Large intestine (tissue), 3 donors: ENCODE results near the gene COPS3. TPM values are rescaled to one million over a fixed set of nuclear protein-coding genes. Genes with fewer than 3 reads are reported as not detected.
A peak's percentile ranks its signal among the peaks of the same experiment; 100 is the strongest.

Experiments used
- DNase-seq, 2 donors: peaks; one replicate each; pipeline versions ENCODE4 v3.0.0 to v3.0.0-alpha.2; 2013
- H3K27ac ChIP-seq: one replicate; pipeline ENCODE4 v1.5.1; 2013; ENCODE audit warnings: low read length
- H3K27me3 ChIP-seq: 2 replicates; pipeline ENCODE4 v1.6.1; 2013; ENCODE audit warnings: low read length; ENCODE audit not compliant: control insufficient read depth, insufficient read depth
- H3K36me3 ChIP-seq: 2 replicates; pipeline ENCODE4 v1.6.1; 2013; ENCODE audit warnings: low read length; ENCODE audit not compliant: control insufficient read depth, insufficient read depth
- H3K4me1 ChIP-seq: one replicate; pipeline ENCODE4 v1.6.1; 2013; ENCODE audit warnings: low read length; ENCODE audit not compliant: control insufficient read depth, insufficient read depth
- H3K4me3 ChIP-seq: one replicate; pipeline ENCODE4 v1.5.1; 2013; ENCODE audit warnings: low read length
- H3K9me3 ChIP-seq: one replicate; pipeline ENCODE4 v1.6.1; 2013; ENCODE audit warnings: mild to moderate bottlenecking, low read depth, low read length, moderate library complexity; ENCODE audit not compliant: control insufficient read depth
- WGBS: methylation state at CpG from one replicate; pipeline ENCODE4 v1.1.5; 2013; ENCODE audit warnings: low lambda C conversion rate; ENCODE audit not compliant: insufficient coverage; 5-methylcytosine and 5-hydroxymethylcytosine counted together
- polyA plus RNA-seq: library from polyadenylated mRNA; unstranded; fragments of 120-200 nt; gene quantifications from one replicate; pipeline ENCODE4 v1.2.1, GENCODE V29; 2013

Gene COPS3
- polyA plus RNA-seq, 1 donor = 57.7 TPM

DNA sequence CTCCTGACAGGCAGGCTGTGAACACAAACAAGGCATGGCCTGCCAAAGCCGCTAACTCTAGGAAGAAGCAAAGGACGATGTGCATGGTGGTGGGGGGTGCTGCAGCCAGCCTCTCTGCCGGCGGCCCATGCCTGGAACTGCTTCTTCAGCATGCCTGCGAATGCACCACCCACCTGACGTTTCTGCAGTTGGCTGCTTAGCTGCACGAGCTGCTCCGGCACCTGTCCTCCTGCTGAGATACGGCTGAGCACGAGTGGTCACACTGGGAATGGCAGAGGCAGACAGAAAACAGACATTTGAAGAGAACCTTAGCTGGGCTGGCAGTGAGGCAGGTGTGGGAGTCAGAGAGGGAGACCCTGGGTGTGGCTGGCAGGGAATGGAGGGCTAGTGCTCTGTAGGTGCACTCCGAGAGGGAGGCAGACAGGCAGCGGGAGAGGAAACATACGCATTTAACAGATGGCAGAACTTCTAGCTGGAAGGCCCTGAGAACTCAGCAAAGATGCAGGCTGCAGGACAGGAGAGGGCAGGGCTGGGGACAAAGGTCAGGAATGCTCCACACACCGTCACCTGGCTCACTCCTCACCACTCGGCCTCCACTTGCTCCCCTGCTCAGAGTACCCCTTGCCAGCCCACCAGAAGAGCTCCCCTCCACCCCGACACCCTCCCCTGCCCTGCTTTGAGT lies 49.3 kb downstream of the COPS3 start:
- Histone ChIP-seq H3K27me3 (no peaks in the 10 kb centered on the region), H3K4me1 (peaks cover 15% of the 10 kb centered on the region), H3K27ac (peak overlapping the region; percentile 60), H3K4me3 (no peak overlapping the region), H3K9me3 (no peaks in the 10 kb centered on the region), H3K36me3 (peaks cover 60% of the 10 kb centered on the region)
- WGBS = 71% methylated on average over 3 of the region's 16 CpGs
- DNase-seq = peak; percentile 26 to 55

DNA sequence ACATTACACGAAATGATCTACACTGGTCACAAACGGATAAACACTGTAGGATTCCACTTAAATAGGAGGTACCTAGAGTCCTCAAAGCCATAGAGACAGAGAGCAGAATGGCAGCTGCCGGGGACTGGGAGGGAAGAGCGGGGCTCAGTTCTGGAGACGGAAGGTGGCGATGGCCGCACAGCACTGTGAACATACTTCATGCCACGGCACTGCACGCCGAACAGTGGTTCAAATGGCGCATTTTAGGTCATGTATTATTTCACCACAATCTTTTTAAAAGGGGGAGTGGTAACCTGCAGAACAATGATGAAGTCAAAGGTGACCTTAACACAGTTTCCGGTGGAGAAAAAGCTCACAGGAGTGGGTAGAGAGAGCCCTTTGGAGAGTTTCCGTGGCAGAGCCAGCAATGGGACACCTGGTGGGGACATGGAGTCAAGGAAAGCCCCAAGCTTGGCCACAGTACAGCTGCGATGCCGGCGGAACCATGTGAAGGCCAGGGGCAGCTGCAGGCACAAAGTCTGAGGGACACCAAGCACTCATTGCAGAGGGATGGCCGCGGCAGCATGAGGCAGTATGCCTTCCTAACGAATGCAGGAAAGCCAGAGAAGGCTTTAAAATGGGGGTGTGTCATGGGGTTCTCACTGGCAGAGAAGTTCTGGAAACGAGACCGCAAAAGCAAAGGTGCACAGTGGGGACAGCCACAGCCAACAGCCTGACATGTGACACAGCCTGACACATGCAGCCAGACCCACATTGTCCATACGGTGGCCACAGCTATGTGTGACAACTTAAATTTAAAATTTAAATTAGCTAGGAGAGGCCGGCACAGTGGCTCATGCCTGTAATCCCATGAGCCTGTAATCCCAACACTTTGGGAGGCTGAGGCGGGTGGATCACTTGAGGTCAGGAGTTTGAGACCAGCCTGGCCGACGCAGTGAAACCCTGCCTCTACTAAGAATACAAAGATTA lies 51.3 kb downstream of the COPS3 start:
- no peak for DNase-seq
- Histone ChIP-seq H3K36me3 (peaks cover 81% of the 10 kb centered on the region), H3K27ac (no peak overlapping the region), H3K9me3 (no peaks in the 10 kb centered on the region), H3K4me3 (no peak overlapping the region), H3K27me3 (no peaks in the 10 kb centered on the region), H3K4me1 (peaks cover 15% of the 10 kb centered on the region)
- WGBS = 100% methylated on average over 2 of the region's 26 CpGs

DNA sequence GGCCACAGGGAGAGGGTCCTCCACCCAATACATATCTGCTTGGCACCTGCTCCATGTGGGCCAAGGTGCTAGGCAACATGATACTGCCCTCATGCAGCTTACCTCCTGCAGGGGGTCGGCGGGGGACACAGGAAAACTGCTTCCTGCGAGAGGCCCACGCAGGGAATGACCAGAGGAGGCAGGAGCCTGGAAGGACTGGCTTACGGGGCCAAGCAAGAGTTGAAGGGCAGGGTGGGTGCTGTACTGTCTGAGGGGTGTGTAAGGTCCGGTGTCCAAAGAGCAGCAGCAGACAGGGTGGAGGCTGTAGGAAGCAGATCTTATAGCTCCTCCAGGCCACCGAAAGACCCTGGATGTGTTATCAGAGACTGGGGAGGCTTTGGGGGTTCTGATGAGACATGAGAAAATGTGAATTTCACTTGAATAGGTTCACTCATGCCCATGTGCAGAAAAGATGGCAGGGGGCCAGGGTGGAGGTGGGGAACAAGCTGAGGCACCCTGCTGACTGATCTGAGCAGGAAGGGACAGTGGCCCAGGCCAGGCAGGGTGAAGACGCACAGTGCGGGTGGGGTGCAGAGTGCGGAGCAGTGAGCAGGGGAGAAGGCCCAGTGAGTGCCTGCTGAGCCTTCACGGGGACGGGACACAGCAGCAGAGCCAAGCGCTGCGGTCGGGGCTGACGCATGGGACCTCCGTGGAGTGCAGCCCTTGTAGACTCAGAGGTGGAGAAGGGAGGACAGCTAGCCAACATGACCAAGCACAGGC lies 52.3 kb downstream of the COPS3 start:
- H3K4me3 ChIP-seq = no peak overlapping the region
- DNase-seq = no peak
- no peak overlapping the region for H3K27ac ChIP-seq
- 92% methylated on average over 2 of the region's 17 CpGs for WGBS
- H3K36me3 ChIP-seq = peaks cover 91% of the 10 kb centered on the region
- H3K27me3 ChIP-seq = no peaks in the 10 kb centered on the region
- no peaks in the 10 kb centered on the region for H3K9me3 ChIP-seq
- peaks cover 15% of the 10 kb centered on the region for H3K4me1 ChIP-seq

DNA sequence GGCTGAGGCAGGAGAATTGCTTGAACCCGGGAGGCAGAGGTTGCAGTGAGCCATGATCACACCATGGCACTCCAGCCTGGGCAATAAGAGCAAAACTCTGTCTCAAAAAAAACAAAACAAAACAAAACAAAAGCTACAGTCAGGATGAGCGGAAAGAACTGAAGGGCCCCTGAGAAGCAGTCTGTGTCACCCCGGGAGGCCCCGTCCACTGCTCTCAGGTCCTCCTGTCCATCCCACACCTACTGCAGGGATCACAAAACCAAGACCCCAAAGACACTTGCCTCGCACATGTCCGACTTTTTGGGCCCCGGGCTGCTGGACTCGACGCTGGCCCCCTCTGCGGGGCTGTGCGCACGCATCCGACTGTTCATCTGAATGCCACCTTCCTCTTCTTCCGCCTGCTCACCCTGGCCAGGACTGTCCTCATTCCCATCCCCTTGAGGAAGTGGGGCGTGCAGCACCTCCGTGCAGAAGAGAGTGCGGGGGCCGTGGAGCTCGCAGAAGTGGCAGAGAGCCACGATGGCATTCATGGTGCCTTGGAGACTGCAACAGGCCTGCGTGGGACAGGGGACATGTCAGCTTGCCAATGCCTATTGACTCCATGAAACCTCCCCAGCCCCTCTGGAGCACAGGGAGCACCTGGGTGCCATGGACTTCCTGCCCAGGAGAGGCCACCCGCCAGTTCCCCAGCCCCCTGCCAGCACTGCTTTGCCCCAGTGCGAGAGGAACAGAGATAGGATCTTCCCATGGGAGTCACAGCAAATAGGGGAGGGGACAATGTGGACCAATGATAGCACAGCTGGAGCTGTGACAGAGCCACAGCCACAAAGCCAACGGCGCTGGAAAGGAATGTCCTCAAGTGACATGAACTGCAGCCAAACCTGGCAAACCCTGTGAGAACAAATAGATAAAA lies 53.2 kb downstream of the COPS3 start:
- no CpG with 5 or more reads among the region's 25 CpGs for WGBS
- H3K36me3 ChIP-seq = peaks cover 96% of the 10 kb centered on the region
- no peak overlapping the region for H3K27ac ChIP-seq
- H3K4me1 ChIP-seq = peaks cover 15% of the 10 kb centered on the region
- no peaks in the 10 kb centered on the region for H3K27me3 ChIP-seq
- H3K9me3 ChIP-seq = no peaks in the 10 kb centered on the region
- H3K4me3 ChIP-seq = no peak overlapping the region
- no peak for DNase-seq

DNA sequence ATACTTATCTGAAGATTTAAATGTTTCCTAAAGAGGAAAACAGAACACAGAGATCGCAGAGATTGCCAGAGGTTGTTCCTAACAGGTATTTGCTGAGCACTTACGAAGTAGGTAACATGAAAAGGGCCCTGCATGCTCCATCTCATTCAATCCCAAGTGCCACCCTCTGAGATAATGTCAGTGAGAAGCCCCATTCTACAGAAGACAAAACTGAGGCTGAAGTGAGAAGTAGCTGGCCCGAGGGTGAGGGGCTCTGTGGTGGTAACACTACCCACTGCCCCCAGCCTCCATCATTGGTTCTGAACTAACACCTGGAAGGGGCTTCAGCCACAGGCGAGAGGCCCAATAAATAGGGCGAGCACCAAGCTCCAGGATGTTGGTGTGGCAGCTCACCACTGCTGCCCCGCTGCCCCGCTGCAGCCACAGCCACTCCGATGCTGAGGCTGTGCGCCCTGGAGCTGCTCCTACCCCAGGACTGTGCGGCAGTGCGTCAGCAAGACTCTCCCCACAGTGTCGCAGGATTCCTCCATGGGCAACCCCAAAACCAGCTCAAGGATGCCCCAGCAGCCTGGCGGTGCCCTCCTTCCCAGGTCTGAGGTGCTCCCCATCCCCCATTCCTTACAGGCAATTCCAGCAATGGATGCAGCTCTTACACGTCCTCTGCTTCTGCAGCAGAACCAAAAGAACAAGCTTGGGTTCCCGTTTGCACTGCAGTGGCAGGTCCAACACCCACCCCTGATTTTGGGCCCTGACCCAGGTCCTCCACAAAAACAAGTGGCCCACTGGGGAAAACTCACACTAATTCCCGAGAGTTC lies 54.4 kb downstream of the COPS3 start:
- Histone ChIP-seq H3K27ac (no peak overlapping the region), H3K27me3 (no peaks in the 10 kb centered on the region), H3K4me1 (peaks cover 3% of the 10 kb centered on the region), H3K9me3 (no peaks in the 10 kb centered on the region), H3K36me3 (peaks cover 96% of the 10 kb centered on the region), H3K4me3 (no peak overlapping the region)
- no peak for DNase-seq
- WGBS = no CpG with 5 or more reads among the region's 16 CpGs

DNA sequence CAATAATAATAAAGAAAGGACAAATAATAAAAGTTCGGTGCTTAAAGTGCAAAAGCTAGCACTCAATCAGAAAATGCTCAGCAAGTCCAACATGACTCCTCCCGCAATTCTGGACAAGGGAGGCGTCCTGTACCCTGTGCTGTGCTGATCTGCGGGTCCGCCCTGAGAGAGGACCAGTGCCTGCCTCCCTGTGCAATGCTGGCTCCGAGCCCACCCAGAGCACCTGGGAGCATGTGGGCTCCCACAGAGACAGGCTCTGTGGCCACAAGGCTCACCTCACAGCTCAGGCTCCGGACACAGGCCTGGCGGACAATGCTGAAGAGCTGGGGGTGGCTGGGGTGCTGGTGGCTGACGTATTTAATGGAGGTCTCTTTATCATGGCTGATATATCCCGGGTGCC lies 55.1 kb downstream of the COPS3 start:
- no peaks in the 10 kb centered on the region for H3K9me3 ChIP-seq
- H3K4me3 ChIP-seq = no peak overlapping the region
- no peaks in the 10 kb centered on the region for H3K4me1 ChIP-seq
- peaks cover 96% of the 10 kb centered on the region for H3K36me3 ChIP-seq
- WGBS = 100% methylated on average over 2 of the region's 10 CpGs
- no peak for DNase-seq
- no peak overlapping the region for H3K27ac ChIP-seq
- no peaks in the 10 kb centered on the region for H3K27me3 ChIP-seq

DNA sequence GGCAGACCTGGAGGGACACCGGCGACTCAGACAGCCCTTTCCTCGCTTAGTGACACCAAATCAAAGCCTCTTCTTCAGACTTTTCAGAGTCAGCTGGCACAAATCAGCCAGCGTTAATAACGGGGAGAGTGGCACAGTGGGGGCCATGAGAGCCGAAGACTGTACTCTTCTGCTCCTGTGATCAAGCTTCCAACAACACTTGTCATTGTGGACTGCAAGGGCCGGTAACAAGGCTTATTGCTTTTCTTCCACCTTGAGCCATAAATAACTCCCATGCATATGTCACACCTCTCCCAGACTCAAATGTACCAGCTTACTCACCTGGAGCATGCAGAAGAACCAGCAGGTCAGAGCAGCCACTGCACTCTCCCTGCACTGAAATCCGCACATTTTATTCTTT lies 56.9 kb downstream of the COPS3 start:
- H3K4me3 ChIP-seq = no peak overlapping the region
- H3K27me3 ChIP-seq = no peaks in the 10 kb centered on the region
- no peak overlapping the region for H3K27ac ChIP-seq
- 83% methylated on average over 1 of the region's 8 CpGs for WGBS
- peaks cover 93% of the 10 kb centered on the region for H3K36me3 ChIP-seq
- DNase-seq = no peak
- no peaks in the 10 kb centered on the region for H3K9me3 ChIP-seq
- H3K4me1 ChIP-seq = no peaks in the 10 kb centered on the region

DNA sequence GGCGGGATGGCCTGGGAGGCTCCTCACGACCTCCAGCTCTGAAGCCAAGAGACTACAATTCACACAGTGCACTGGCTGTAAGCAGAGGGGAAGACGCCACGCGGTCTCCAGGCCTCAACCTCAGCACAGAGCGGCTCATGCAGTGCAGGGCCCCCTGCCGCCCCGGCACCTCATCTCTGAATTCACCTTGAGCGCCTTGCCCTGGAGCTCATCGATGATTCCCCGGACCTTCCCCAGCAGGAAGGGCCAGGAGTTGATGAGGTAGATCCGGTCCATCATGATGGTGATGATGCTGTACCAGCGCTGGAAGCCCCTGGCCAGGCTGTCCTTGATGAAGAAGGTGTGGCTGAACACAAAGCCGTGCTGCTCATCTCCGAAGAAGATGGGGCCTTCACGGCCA lies 57.3 kb downstream of the COPS3 start:
- WGBS = no CpG with 5 or more reads among the region's 16 CpGs
- Histone ChIP-seq H3K9me3 (no peaks in the 10 kb centered on the region), H3K4me1 (no peaks in the 10 kb centered on the region), H3K36me3 (peaks cover 93% of the 10 kb centered on the region), H3K27me3 (no peaks in the 10 kb centered on the region), H3K4me3 (no peak overlapping the region), H3K27ac (no peak overlapping the region)
- no peak for DNase-seq

DNA sequence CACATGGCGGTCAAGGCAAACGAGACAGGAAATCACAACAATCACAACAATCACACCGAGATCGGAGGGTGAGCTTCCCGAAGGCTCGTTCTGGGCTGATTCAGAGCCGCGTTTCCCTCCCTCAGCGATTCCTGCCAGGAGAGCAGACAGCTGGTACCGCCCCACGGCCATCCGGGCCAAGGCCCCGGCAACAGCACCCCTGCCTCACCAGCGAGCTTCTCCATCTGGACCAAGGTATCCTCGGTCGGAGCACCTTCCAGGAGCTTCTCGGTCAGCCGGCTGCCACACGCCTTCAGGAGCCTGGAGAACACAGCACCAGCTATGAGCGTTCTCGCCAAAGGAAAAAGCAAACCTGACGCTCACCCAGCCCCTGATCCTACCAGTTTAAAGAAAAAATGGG lies 59.7 kb downstream of the COPS3 start:
- Histone ChIP-seq H3K36me3 (peaks cover 93% of the 10 kb centered on the region), H3K27me3 (no peaks in the 10 kb centered on the region), H3K4me1 (no peaks in the 10 kb centered on the region), H3K9me3 (no peaks in the 10 kb centered on the region), H3K4me3 (no peak overlapping the region), H3K27ac (no peak overlapping the region)
- no CpG with 5 or more reads among the region's 22 CpGs for WGBS
- no peak for DNase-seq
